OCI-LY7 (cell line): Measurements from ENCODE around the gene SLC35B4. TPM values are rescaled to one million over a fixed set of nuclear protein-coding genes. Genes with fewer than 3 reads are reported as not detected.

Experiments used
- BruUV-seq: library from RNA; stranded (reverse); fragments of 400-500 nt; replicated peaks from 2 replicates; lab custom pipeline; 2021; lab: Mats Ljungman, UMichigan
- CTCF ChIA-PET: fragments of 300-600 bp; sonication (Branson Sonifier 250); formaldehyde crosslinking; loops from one replicate; lab custom pipeline; 2022; ENCODE audit warnings: antibody characterized with exemption; ENCODE audit not compliant: unreplicated experiment; lab: Charles Lee
- POLR2A ChIA-PET: fragments of 300-600 bp; sonication (Branson Sonifier 250); formaldehyde crosslinking; loops from one replicate; lab custom pipeline; 2022; ENCODE audit warnings: antibody characterized with exemption; lab: Charles Lee
- DNase-seq: peaks from one replicate; pipeline ENCODE4 v3.0.0-alpha.2; 2015; ENCODE audit warnings: low spot score
- H2AFZ ChIP-seq: fragments of 200-600 bp; sonication (generic), shearing (Covaris generic); 2 replicates; pipeline ENCODE4 v1.6.1; 2014; ENCODE audit warnings: mild to moderate bottlenecking, antibody characterized with exemption, low read length, moderate library complexity
- H3K27ac ChIP-seq: fragments of 200-600 bp; sonication (generic); 2 replicates; pipeline ENCODE4 v1.5.1; 2014; ENCODE audit warnings: mixed run types, low read depth, mild to moderate bottlenecking, moderate library complexity, low read length, inconsistent platforms; ENCODE audit not compliant: poor library complexity, severe bottlenecking
- H3K36me3 ChIP-seq: fragments of 200-600 bp; sonication (generic); 2 replicates; pipeline ENCODE4 v1.6.1; 2014; ENCODE audit warnings: mild to moderate bottlenecking, antibody characterized with exemption, low read length, moderate library complexity, mixed read lengths; ENCODE audit not compliant: insufficient read depth
- H3K4me1 ChIP-seq: fragments of 200-600 bp; sonication (generic); 2 replicates; pipeline ENCODE4 v1.5.1; 2014; ENCODE audit warnings: mild to moderate bottlenecking, low read length; ENCODE audit not compliant: insufficient read depth, poor library complexity, severe bottlenecking
- H3K4me2 ChIP-seq: fragments of 200-600 bp; sonication (generic); 2 replicates; pipeline ENCODE4 v1.6.1; 2014; ENCODE audit warnings: mild to moderate bottlenecking, low read length
- H3K4me3 ChIP-seq: fragments of 200-600 bp; sonication (generic); 2 replicates; pipeline ENCODE4 v1.5.1; 2014; ENCODE audit warnings: mild to moderate bottlenecking, low read depth, low read length; ENCODE audit not compliant: poor library complexity, severe bottlenecking
- H3K79me2 ChIP-seq: fragments of 200-600 bp; sonication (generic); 2 replicates; pipeline ENCODE4 v1.6.1; 2016; ENCODE audit warnings: low read depth, mild to moderate bottlenecking, low read length, moderate library complexity, mixed read lengths; ENCODE audit not compliant: insufficient read depth
- H3K9me2 ChIP-seq: fragments of 200-600 bp; sonication (generic); 2 replicates; pipeline ENCODE4 v1.6.1; 2016; ENCODE audit warnings: mild to moderate bottlenecking, low read length, mixed read lengths; ENCODE audit not compliant: insufficient read depth
- H3K9me3 ChIP-seq: fragments of 200-600 bp; sonication (generic); 2 replicates; pipeline ENCODE4 v1.6.1; 2014; ENCODE audit warnings: mild to moderate bottlenecking, mixed run types, low read length, mixed read lengths
- H4K20me1 ChIP-seq: fragments of 200-600 bp; sonication (generic); 2 replicates; pipeline ENCODE4 v1.6.1; 2014; ENCODE audit warnings: mild to moderate bottlenecking, antibody characterized with exemption, low read length, moderate library complexity, mixed read lengths; ENCODE audit not compliant: insufficient read depth
- CTCF ChIP-seq: fragments of 200-600 bp; sonication (generic); conservative IDR thresholded peaks from 2 replicates; pipeline ENCODE4 v1.5.1; 2014; ENCODE audit warnings: mild to moderate bottlenecking, antibody characterized with exemption, low read length, moderate library complexity, mixed read lengths
- EZH2phosphoT487 ChIP-seq: fragments of 200-600 bp; sonication (generic); IDR thresholded peaks from 2 replicates; pipeline ENCODE4 v1.6.1; 2018; ENCODE audit warnings: low read depth, borderline replicate concordance, mild to moderate bottlenecking, mixed run types, antibody characterized with exemption, low read length, moderate library complexity, mixed read lengths
- intact Hi-C: fragments of 100-400 bp; cut with micrococcal nuclease; formaldehyde crosslinking; loops from one replicate; pipeline ENCODE4 v1.10.0; 2022; ENCODE audit not compliant: unreplicated experiment
- total RNA-seq, 2 experiments: library from RNA; depleted of rRNA in 1 of 2; stranded (reverse); fragments of >200 nt in 1 of 2; shearing (Covaris generic) in 1 of 2; gene quantifications; 2 replicates each; pipeline ENCODE4 v1.2.3, GENCODE V29; 2014 to 2022

Gene SLC35B4
- total RNA-seq, 2 experiments from 2014 or later, result 32.3 to 38.1 TPM

- no peaks in the 10 kb centered on the region for H3K4me1 ChIP-seq
- DNase-seq, result peak; percentile 6
- POLR2A ChIA-PET, result no interaction called here
- H3K79me2 ChIP-seq, result no peaks in the 10 kb centered on the region
- BruUV-seq, result no TSS peak
- no peak overlapping the region for H3K4me3 ChIP-seq
- no peak for TF ChIP-seq CTCF
- no peak for TF ChIP-seq EZH2phosphoT487
- H3K9me3 ChIP-seq, result no peaks in the 10 kb centered on the region
- no peaks in the 10 kb centered on the region for H3K36me3 ChIP-seq
- H4K20me1 ChIP-seq, result no peaks in the 10 kb centered on the region
- CTCF ChIA-PET, result no interaction called here
- intact Hi-C loops, result no loop called here
- no peak overlapping the region for H3K27ac ChIP-seq
- no peak overlapping the region for H2AFZ ChIP-seq
- H3K9me2 ChIP-seq, result no peaks in the 10 kb centered on the region
- no peak overlapping the region for H3K4me2 ChIP-seq
These were observed 34.0 kb upstream of the SLC35B4 start for GRCh38 chr7:134350709-134351108.

- TF ChIP-seq CTCF (no peak), EZH2phosphoT487 (no peak)
- CTCF ChIA-PET, result interaction anchor here (1.3 kb wide), 1 partner anchor 10 kb away, joined by 3 read pairs; no protein-coding TSS in a partner anchor
These were observed 30.8 kb upstream of the SLC35B4 start for GRCh38 chr7:134347567-134347966.

GRCh38 chr7:134343796-134344195, 27.1 kb upstream of the SLC35B4 start:
- CTCF ChIA-PET, result no interaction called here
- no peak overlapping the region for H3K4me2 ChIP-seq
- H3K9me2 ChIP-seq, result no peaks in the 10 kb centered on the region
- H3K4me3 ChIP-seq, result no peak overlapping the region
- intact Hi-C loops, result no loop called here
- no peaks in the 10 kb centered on the region for H3K79me2 ChIP-seq
- H4K20me1 ChIP-seq, result no peaks in the 10 kb centered on the region
- no peak overlapping the region for H2AFZ ChIP-seq
- POLR2A ChIA-PET, result interaction anchor here (0.7 to 1.2 kb wide), 2 partner anchors 11 to 92 kb away, joined by 3 to 5 read pairs; no protein-coding TSS in a partner anchor
- H3K4me1 ChIP-seq, result no peaks in the 10 kb centered on the region
- DNase-seq, result no peak
- H3K27ac ChIP-seq, result no peak overlapping the region
- H3K9me3 ChIP-seq, result no peaks in the 10 kb centered on the region
- H3K36me3 ChIP-seq, result no peaks in the 10 kb centered on the region
- no TSS peak for BruUV-seq
- no peak for TF ChIP-seq CTCF
- TF ChIP-seq EZH2phosphoT487, result no peak

More at GRCh38 chr7:134347567-134347966, 30.8 kb upstream of the SLC35B4 start:
- no TSS peak for BruUV-seq
- Histone ChIP-seq H3K79me2 (no peaks in the 10 kb centered on the region), H3K36me3 (no peaks in the 10 kb centered on the region), H4K20me1 (no peaks in the 10 kb centered on the region), H3K4me1 (no peaks in the 10 kb centered on the region), H2AFZ (no peak overlapping the region), H3K27ac (no peak overlapping the region), H3K9me2 (no peaks in the 10 kb centered on the region), H3K4me3 (no peak overlapping the region), H3K9me3 (no peaks in the 10 kb centered on the region), H3K4me2 (no peak overlapping the region)
- no peak for DNase-seq
- intact Hi-C loops, result no loop called here
- POLR2A ChIA-PET, result no interaction called here
